ENCODE data around the gene TCAIM.

- TF ChIP-seq POLR2AphosphoS5 (IDR thresholded peaks at IDR 0.05; ENCODE audit: low read depth, low read length) = no peak
- TF ChIP-seq CTCF (IDR thresholded peaks at IDR 0.05) = no peak
- TF ChIP-seq JUND (IDR thresholded peaks at IDR 0.05) = no peak
- no peak for TF ChIP-seq NFIC (IDR thresholded peaks at IDR 0.05; ENCODE audit: borderline replicate concordance)
- no peak for TF ChIP-seq REST (IDR thresholded peaks at IDR 0.05; ENCODE audit: low read depth, low read length)
- TF ChIP-seq MAX (IDR thresholded peaks at IDR 0.05; ENCODE audit: low read depth) = no peak
- TF ChIP-seq GATA2 (CRISPR knock-in tag; IDR thresholded peaks at IDR 0.05) = no peak
- no peak for TF ChIP-seq EP300 (IDR thresholded peaks at IDR 0.05; ENCODE audit: borderline replicate concordance in 1 of 2, low read depth in 1 of 2, low read length in 1 of 2)
- no peak for TF ChIP-seq IRF3 (IDR thresholded peaks at IDR 0.05; ENCODE audit: low read depth, low read length)
- TF ChIP-seq TCF12 (IDR thresholded peaks at IDR 0.05) = no peak
- TF ChIP-seq SMC3 (IDR thresholded peaks at IDR 0.05; ENCODE audit: low read depth, low read length) = no peak
Measured at GRCh38 chr3:44340058-44340395, 1.5 kb downstream of the TCAIM start.

Data from SK-N-SH (cell line).